HepG2 (cell line): ENCODE results near the gene SUPT4H1. TPM values are rescaled to one million over a fixed set of nuclear protein-coding genes. Genes with fewer than 3 reads are reported as not detected.

Source experiments
- ARNT ChIP-seq: fragments of 450-650 bp; IDR thresholded peaks from 2 replicates; pipeline ENCODE4 v1.6.1; 2017
- ARNT2 ChIP-seq: sonication (generic); formaldehyde crosslinking; IDR thresholded peaks from 2 replicates; pipeline ENCODE4 v1.8.0; 2022; ENCODE audit warnings: mild to moderate bottlenecking, low read depth, missing genetic modification reagents, moderate library complexity
- CENPX ChIP-seq: sonication (generic); formaldehyde crosslinking; IDR thresholded peaks from 2 replicates; pipeline ENCODE4 v1.9.0; 2021; ENCODE audit warnings: mild to moderate bottlenecking, missing genetic modification reagents, moderate library complexity
- CREM ChIP-seq, 2 experiments: sonication (generic) in 1 of 2; formaldehyde crosslinking in 1 of 2; IDR thresholded peaks; 2 replicates each; pipeline versions ENCODE4 v1.4.0 to v1.6.1; 2016 to 2020; ENCODE audit warnings: antibody characterized with exemption in 1 of 2, mild to moderate bottlenecking in 1 of 2, missing genetic modification reagents in 1 of 2
- DRAP1 ChIP-seq: IDR thresholded peaks from 2 replicates; pipeline ENCODE4 v1.6.1; 2016; ENCODE audit warnings: missing genetic modification reagents, missing compliant biosample characterization
- FOXM1 ChIP-seq: sonication (generic); formaldehyde crosslinking; IDR thresholded peaks from 2 replicates; pipeline ENCODE4 v1.5.0; 2020; ENCODE audit warnings: missing genetic modification reagents
- HDAC1 ChIP-seq: sonication (generic); formaldehyde crosslinking; IDR thresholded peaks from 2 replicates; pipeline ENCODE4 v1.5.1; 2020; ENCODE audit warnings: mild to moderate bottlenecking, missing genetic modification reagents
- HIVEP1 ChIP-seq: sonication (generic); formaldehyde crosslinking; IDR thresholded peaks from 2 replicates; pipeline ENCODE4 v1.4.0; 2020; ENCODE audit warnings: mild to moderate bottlenecking, missing genetic modification reagents
- HNRNPL ChIP-seq: fragments of 200-400 bp; formaldehyde crosslinking; IDR thresholded peaks from 2 replicates; pipeline ENCODE4 v1.6.1; 2017; ENCODE audit warnings: mild to moderate bottlenecking, low read depth, low read length
- HOXA5 ChIP-seq: sonication (generic); formaldehyde crosslinking; IDR thresholded peaks from 2 replicates; pipeline ENCODE4 v1.4.0; 2020; ENCODE audit warnings: missing genetic modification reagents
- HOXD1 ChIP-seq: sonication (generic); formaldehyde crosslinking; IDR thresholded peaks from 2 replicates; pipeline ENCODE4 v1.5.0; 2020; ENCODE audit warnings: missing genetic modification reagents
- MAZ ChIP-seq, 2 experiments: sonication (generic) in 1 of 2; formaldehyde crosslinking in 1 of 2; IDR thresholded peaks; 2 replicates each; pipeline versions ENCODE4 v1.5.0 to v1.6.1; 2012 to 2020; ENCODE audit warnings: low read depth in 2 of 2, mild to moderate bottlenecking in 2 of 2, borderline replicate concordance in 1 of 2, improper control_type of control experiment in 1 of 2, low read length in 1 of 2, missing genetic modification reagents in 1 of 2, moderate library complexity in 1 of 2
- MIXL1 ChIP-seq: IDR thresholded peaks from 2 replicates; pipeline ENCODE4 v1.6.1; 2016
- PHF20 ChIP-seq: sonication (generic); formaldehyde crosslinking; IDR thresholded peaks from 2 replicates; pipeline ENCODE4 v1.5.0; 2020; ENCODE audit warnings: mild to moderate bottlenecking, missing genetic modification reagents
- RFX5 ChIP-seq: IDR thresholded peaks from 2 replicates; pipeline ENCODE4 v1.6.1; 2011; ENCODE audit warnings: low read depth, low read length, improper control_type of control experiment
- SMYD3 ChIP-seq: sonication (generic); formaldehyde crosslinking; IDR thresholded peaks from 2 replicates; pipeline ENCODE4 v1.8.1; 2023; ENCODE audit warnings: mild to moderate bottlenecking, missing genetic modification reagents
- SPEN ChIP-seq: sonication (generic); formaldehyde crosslinking; IDR thresholded peaks from 2 replicates; pipeline ENCODE4 v1.5.1; 2020; ENCODE audit warnings: low read depth, mild to moderate bottlenecking, missing genetic modification reagents
- XBP1 ChIP-seq: sonication (generic); formaldehyde crosslinking; IDR thresholded peaks from 2 replicates; pipeline ENCODE4 v1.5.0; 2020; ENCODE audit warnings: missing genetic modification reagents
- XRCC5 ChIP-seq: fragments of 200-400 bp; formaldehyde crosslinking; optimal IDR thresholded peaks from 2 replicates; pipeline ENCODE3; 2017; ENCODE audit warnings: mild to moderate bottlenecking, low read length
- ZNF138 ChIP-seq: sonication (generic); formaldehyde crosslinking; IDR thresholded peaks from 2 replicates; pipeline ENCODE4 v1.5.0; 2020; ENCODE audit warnings: mild to moderate bottlenecking, low read depth, missing genetic modification reagents
- ZNF263 ChIP-seq: sonication (generic); formaldehyde crosslinking; IDR thresholded peaks from 2 replicates; pipeline ENCODE4 v1.4.0; 2020; ENCODE audit warnings: missing genetic modification reagents
- ZNF569 ChIP-seq: sonication (generic); formaldehyde crosslinking; IDR thresholded peaks from 2 replicates; pipeline ENCODE4 v1.5.0; 2020; ENCODE audit warnings: mild to moderate bottlenecking, missing genetic modification reagents, moderate library complexity, borderline replicate concordance
- ZNF644 ChIP-seq: IDR thresholded peaks from 2 replicates; pipeline ENCODE4 v1.6.1; 2016; ENCODE audit warnings: low read depth
- ZNF768 ChIP-seq: sonication (generic); formaldehyde crosslinking; IDR thresholded peaks from 2 replicates; pipeline ENCODE4 v1.4.0; 2020; ENCODE audit warnings: missing genetic modification reagents
- polyA plus RNA-seq, 8 experiments: library from polyadenylated mRNA; depleted of rRNA in 3 of 8; stranded (reverse) in 7 of 8; unstranded in 1 of 8; fragments of >200 nt; fragmentation: Illumina TruSeq in 4 of 8; extraction: Trizol in 4 of 8; gene quantifications; 2 replicates each; pipeline versions ENCODE4 v1.2.1 to v1.2.3, GENCODE V29; 2011 to 2016; ENCODE audit warnings: low read depth in 4 of 8, missing spikeins in 1 of 8, mixed read lengths in 1 of 8; ENCODE audit not compliant: insufficient read depth in 1 of 8
- total RNA-seq, 5 experiments: library from RNA; depleted of rRNA; stranded (reverse); fragments of >200 nt; fragmentation: Illumina TruSeq; extraction: Trizol; gene quantifications; 2 replicates each; pipeline ENCODE4 v1.2.3, GENCODE V29; 2016; ENCODE audit warnings: low read depth in 1 of 5
- TF ChIP-seq, protein P1 (sequence below): fragments of 450-650 bp; IDR thresholded peaks from 2 replicates; pipeline ENCODE4 v1.6.1; 2017
- TF ChIP-seq, protein P2 (sequence below): sonication (generic); formaldehyde crosslinking; IDR thresholded peaks from 2 replicates; pipeline ENCODE4 v1.8.0; 2022; ENCODE audit warnings: mild to moderate bottlenecking, missing genetic modification reagents, moderate library complexity
- TF ChIP-seq, protein P3 (sequence below): sonication (generic); formaldehyde crosslinking; IDR thresholded peaks from 2 replicates; pipeline ENCODE4 v1.5.0; 2020; ENCODE audit warnings: mild to moderate bottlenecking, low read depth, missing genetic modification reagents, borderline replicate concordance
- TF ChIP-seq, protein P4 (sequence below): IDR thresholded peaks from 2 replicates; pipeline ENCODE4 v1.6.1; 2018; ENCODE audit warnings: missing genetic modification reagents, mild to moderate bottlenecking, missing compliant biosample characterization

The SUPT4H1 gene
- total and polyA plus RNA-seq, 2 of the 13 experiments (the other 11 are each of a cell fraction or from before 2014, with no cell fraction given): 155 to 244 TPM

- peak; percentile 70 for TF ChIP-seq ZNF263 (CRISPR knock-in tag)
- TF ChIP-seq CREM (IDR thresholded peaks at IDR 0.05): peak; percentile 91
- TF ChIP-seq CREM (CRISPR knock-in tag; IDR thresholded peaks at IDR 0.05): no peak
- no peak for TF ChIP-seq XBP1 (CRISPR knock-in tag)
- peak; percentile 46; the same call in 1 of the 2 replicates for TF ChIP-seq HDAC1 (CRISPR knock-in tag)
- no peak for TF ChIP-seq PHF20 (CRISPR knock-in tag)
- TF ChIP-seq HIVEP1 (CRISPR knock-in tag): no peak
- TF ChIP-seq HOXD1 (CRISPR knock-in tag): no peak
- no peak for TF ChIP-seq ARNT
- TF ChIP-seq RFX5: no peak
- TF ChIP-seq MIXL1: peak; percentile 59; the same call in 1 of the 2 replicates
- TF ChIP-seq SPEN (CRISPR knock-in tag): no peak
- peak; percentile 70; the same call in 1 of the 2 replicates for TF ChIP-seq SMYD3 (CRISPR knock-in tag)
- 0 out of 2 replicates have a peak, but pooled peaks have one; percentile 51 for TF ChIP-seq ARNT2
- TF ChIP-seq ZNF138: no peak
- TF ChIP-seq, protein P1, sequence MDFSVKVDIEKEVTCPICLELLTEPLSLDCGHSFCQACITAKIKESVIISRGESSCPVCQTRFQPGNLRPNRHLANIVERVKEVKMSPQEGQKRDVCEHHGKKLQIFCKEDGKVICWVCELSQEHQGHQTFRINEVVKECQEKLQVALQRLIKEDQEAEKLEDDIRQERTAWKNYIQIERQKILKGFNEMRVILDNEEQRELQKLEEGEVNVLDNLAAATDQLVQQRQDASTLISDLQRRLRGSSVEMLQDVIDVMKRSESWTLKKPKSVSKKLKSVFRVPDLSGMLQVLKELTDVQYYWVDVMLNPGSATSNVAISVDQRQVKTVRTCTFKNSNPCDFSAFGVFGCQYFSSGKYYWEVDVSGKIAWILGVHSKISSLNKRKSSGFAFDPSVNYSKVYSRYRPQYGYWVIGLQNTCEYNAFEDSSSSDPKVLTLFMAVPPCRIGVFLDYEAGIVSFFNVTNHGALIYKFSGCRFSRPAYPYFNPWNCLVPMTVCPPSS: no peak
- TF ChIP-seq CENPX: no peak
- TF ChIP-seq ZNF768 (CRISPR knock-in tag): no peak
- no peak for TF ChIP-seq HNRNPL
- peak; percentile 39 for TF ChIP-seq XRCC5
- TF ChIP-seq FOXM1 (CRISPR knock-in tag): no peak
- TF ChIP-seq, protein P2, sequence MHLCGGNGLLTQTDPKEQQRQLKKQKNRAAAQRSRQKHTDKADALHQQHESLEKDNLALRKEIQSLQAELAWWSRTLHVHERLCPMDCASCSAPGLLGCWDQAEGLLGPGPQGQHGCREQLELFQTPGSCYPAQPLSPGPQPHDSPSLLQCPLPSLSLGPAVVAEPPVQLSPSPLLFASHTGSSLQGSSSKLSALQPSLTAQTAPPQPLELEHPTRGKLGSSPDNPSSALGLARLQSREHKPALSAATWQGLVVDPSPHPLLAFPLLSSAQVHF (CRISPR knock-in tag): no peak
- TF ChIP-seq HOXA5: peak; percentile 34; the same call in 1 of the 2 replicates
- TF ChIP-seq, protein P3, sequence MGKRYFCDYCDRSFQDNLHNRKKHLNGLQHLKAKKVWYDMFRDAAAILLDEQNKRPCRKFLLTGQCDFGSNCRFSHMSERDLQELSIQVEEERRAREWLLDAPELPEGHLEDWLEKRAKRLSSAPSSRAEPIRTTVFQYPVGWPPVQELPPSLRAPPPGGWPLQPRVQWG (CRISPR knock-in tag): no peak
- TF ChIP-seq, protein P4, sequence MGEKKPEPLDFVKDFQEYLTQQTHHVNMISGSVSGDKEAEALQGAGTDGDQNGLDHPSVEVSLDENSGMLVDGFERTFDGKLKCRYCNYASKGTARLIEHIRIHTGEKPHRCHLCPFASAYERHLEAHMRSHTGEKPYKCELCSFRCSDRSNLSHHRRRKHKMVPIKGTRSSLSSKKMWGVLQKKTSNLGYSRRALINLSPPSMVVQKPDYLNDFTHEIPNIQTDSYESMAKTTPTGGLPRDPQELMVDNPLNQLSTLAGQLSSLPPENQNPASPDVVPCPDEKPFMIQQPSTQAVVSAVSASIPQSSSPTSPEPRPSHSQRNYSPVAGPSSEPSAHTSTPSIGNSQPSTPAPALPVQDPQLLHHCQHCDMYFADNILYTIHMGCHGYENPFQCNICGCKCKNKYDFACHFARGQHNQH (CRISPR knock-in tag): peak; percentile 58
- no peak for TF ChIP-seq ZNF569
- TF ChIP-seq ZNF644: peak; percentile 92; the same call in 1 of the 2 replicates
- TF ChIP-seq DRAP1: no peak; the same call in none of the 2 replicates
- TF ChIP-seq MAZ (IDR thresholded peaks at IDR 0.05; ENCODE audit: borderline replicate concordance, low read depth, low read length): no peak
- no peak for TF ChIP-seq MAZ (CRISPR knock-in tag; IDR thresholded peaks at IDR 0.05; ENCODE audit: low read depth)
These were observed 42.7 kb upstream of the SUPT4H1 start (continued) for GRCh38 chr17:58394534-58395223.
